ENCODE measurements around the gene FBXO17. TPM values are rescaled to one million over a fixed set of nuclear protein-coding genes. Genes with fewer than 3 reads are reported as not detected.
A peak's percentile ranks its signal among the peaks of the same experiment; 100 is the strongest.

FBXO17 gene
- total and polyA plus RNA-seq, 12 donors: 1.00 to 3.2 (median 2.2) TPM

DNA sequence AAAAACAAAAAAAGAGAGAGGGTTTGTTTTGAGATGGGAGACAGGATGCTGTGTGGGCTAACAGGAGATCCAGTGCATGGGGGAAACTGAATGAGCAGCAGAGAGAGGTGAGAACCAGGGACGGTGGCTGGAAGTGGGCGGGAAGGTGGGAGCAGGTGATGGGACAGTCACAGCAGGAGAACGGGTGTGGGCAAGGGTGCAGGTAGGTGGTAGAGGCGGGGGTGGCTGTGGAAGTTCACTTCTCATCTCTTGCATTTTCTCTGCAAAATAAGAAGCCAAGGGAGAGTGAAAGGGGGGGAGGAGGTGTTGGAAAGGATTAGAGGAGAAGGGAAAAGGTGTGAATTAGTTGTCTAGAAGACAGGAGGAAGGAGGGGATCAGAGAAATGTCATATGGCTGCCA lies 21.9 kb downstream of the FBXO17 start:
- DNase-seq (no peak), ATAC-seq (no peak)
- H3K4me1 ChIP-seq: peaks cover 0 to 12% (median 8%) of the 10 kb centered on the region in 9 donors
- 63 to 73% methylated on average over 4 of the region's 4 CpGs for WGBS, 2 donors
- intact Hi-C loops (cut with DNase I): loop anchor here in 7 of 10 donors (5.0 to 10.0 kb wide), 4 partner anchors 371 to 439 kb away; partner anchors contain the start of gene LRFN1 (in 1 of the 7)
- TF ChIP-seq, protein P1, sequence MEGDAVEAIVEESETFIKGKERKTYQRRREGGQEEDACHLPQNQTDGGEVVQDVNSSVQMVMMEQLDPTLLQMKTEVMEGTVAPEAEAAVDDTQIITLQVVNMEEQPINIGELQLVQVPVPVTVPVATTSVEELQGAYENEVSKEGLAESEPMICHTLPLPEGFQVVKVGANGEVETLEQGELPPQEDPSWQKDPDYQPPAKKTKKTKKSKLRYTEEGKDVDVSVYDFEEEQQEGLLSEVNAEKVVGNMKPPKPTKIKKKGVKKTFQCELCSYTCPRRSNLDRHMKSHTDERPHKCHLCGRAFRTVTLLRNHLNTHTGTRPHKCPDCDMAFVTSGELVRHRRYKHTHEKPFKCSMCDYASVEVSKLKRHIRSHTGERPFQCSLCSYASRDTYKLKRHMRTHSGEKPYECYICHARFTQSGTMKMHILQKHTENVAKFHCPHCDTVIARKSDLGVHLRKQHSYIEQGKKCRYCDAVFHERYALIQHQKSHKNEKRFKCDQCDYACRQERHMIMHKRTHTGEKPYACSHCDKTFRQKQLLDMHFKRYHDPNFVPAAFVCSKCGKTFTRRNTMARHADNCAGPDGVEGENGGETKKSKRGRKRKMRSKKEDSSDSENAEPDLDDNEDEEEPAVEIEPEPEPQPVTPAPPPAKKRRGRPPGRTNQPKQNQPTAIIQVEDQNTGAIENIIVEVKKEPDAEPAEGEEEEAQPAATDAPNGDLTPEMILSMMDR (IDR thresholded peaks at IDR 0.05): no peak
- no peaks in the 10 kb centered on the region for H3K36me3 ChIP-seq
- no peaks in the 10 kb centered on the region for H3K9me3 ChIP-seq
- H3K27me3 ChIP-seq: peaks cover 0 to 22% (median 4%) of the 10 kb centered on the region in 7 donors
- H3K4me3 ChIP-seq: no peak overlapping the region
- no peak overlapping the region for H3K27ac ChIP-seq

DNA sequence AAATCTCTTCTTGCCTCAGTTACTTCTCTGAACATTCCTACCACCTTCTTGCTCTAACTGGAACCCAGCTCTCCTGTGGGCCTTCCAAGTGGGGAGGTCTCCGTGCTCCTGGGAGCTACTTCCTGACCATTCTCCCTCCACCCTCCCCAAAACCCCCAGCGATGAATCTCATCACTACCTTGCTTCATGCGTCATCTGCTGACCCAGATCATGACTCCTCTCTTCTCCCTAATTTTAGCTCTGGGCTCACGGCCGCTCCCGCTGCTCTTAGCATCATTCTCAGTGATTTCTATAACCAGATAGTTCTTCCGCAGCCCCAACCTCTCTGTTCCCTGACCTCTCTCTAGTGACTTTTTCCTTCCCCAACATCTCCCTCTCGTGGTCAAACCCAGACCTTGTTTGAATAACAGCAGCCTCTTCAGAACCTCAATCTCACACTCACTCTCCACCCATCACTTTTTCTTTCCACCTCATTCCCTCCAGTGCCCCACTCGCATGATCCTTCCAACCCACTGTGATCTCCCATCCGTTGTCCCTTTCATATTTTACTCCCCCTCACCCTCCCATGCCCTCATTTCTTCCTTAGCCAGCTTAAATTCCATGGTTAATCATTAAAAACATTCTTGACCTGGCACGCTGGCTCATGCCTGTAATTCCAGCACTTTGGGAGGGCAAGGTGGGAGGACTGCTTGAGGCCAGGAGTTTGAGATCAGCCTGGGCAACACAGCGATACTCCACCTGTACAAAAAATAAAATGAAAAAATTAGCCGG lies 23.0 kb downstream of the FBXO17 start:
- TF ChIP-seq, protein P1 (IDR thresholded peaks at IDR 0.05): peak in 7 of 9 donors; percentile 23 to 45 (median 38)
- intact Hi-C loops (cut with DNase I): loop anchor here in 7 of 10 donors (5.0 to 10.0 kb wide), 4 partner anchors 372 to 438 kb away; partner anchors contain the start of gene LRFN1 (in 1 of the 7)
- no peak overlapping the region for H3K4me3 ChIP-seq
- H3K4me1 ChIP-seq: peaks cover 0 to 12% (median 8%) of the 10 kb centered on the region in 9 donors
- peaks cover 0 to 22% (median 4%) of the 10 kb centered on the region in 7 donors for H3K27me3 ChIP-seq
- WGBS, 2 donors: 63 to 71% methylated on average over 13 of the region's 13 CpGs
- H3K36me3 ChIP-seq: no peaks in the 10 kb centered on the region
- H3K27ac ChIP-seq: no peak overlapping the region
- DNase-seq: no peak
- no peaks in the 10 kb centered on the region for H3K9me3 ChIP-seq
- peak in 1 of 8 donors; percentile 13 for ATAC-seq

DNA sequence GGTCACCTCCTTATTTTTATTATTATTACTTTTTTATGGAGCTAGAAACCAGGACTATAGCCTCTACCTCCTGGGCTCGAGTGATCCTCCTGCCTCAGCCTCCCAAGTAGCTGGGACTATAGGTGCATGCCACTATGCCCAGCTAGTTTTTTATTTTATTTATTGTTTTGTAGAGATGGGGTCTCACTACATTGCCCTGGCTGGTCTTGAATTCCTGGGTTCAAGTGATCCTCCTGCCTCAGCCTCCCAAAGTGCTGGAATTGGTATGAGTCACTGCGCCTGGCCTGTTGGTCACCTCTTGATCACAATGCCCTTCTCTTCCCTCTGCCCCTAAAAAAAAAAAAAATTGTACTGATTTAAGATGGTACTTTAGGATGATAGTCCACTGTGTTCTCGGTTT lies 24.4 kb downstream of the FBXO17 start:
- DNase-seq: no peak
- TF ChIP-seq, protein P1 (IDR thresholded peaks at IDR 0.05): no peak
- Histone ChIP-seq H3K4me1 (peaks cover 0 to 12% (median 8%) of the 10 kb centered on the region in 9 donors), H3K27ac (no peak overlapping the region), H3K9me3 (no peaks in the 10 kb centered on the region), H3K36me3 (no peaks in the 10 kb centered on the region), H3K27me3 (peaks cover 0 to 22% (median 4%) of the 10 kb centered on the region in 7 donors), H3K4me3 (no peak overlapping the region)
- intact Hi-C loops (cut with DNase I): loop anchor here in 7 of 10 donors (5.0 to 10.0 kb wide), 4 partner anchors 374 to 436 kb away; partner anchors contain the start of gene LRFN1 (in 1 of the 7)
- no peak for ATAC-seq
- 67 to 81% methylated on average over 3 of the region's 3 CpGs for WGBS, 2 donors

DNA sequence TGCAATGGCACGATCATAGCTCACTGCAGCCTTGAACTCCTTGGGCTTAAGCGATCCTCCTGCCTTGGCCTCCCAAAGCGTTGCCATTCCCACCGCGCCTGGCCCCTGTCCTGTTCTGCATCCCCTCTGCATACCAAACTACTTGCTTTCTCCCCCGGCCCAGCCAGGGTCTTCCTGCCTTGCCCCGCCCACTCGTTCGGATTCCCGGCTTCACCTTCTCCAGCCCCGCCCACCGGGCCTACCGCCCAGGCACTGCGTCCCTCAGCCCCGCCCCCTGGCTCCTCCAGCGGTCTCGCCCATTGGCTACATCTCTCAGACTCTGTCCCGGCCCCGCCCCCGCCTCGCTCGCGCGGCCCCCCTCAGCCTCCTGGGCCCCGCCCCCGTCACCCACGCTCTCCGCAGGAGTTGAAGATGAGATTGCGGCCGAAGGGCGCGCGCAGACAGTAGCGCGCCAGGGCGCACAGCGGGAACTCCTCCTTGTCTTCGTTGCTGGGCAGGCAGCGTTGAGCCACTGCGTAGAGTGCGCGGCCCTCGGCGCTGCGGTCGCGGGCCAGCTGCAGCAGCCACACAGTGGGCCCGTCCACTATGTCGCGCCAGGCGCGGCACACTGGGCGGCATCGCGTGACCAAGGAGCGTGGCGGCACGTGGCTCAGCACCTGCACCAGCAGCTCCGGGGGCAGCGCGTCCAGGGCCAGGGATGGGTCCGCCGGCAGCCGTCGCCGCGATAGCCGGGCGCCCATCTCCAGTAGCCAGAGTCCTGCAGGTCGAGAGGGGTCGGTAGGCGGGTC lies 25.8 kb downstream of the FBXO17 start:
- 5 to 8% methylated on average over 72 of the region's 72 CpGs for WGBS, 2 donors
- intact Hi-C loops (cut with DNase I): loop anchor here in 7 of 10 donors (5.0 to 10.0 kb wide), 4 partner anchors 375 to 435 kb away; partner anchors contain the start of gene LRFN1 (in 1 of the 7)
- peak overlapping the region in 9 of 10 donors; percentile 16 to 51 (median 46) for H3K4me3 ChIP-seq
- TF ChIP-seq, protein P1 (IDR thresholded peaks at IDR 0.05): no peak
- no peaks in the 10 kb centered on the region for H3K9me3 ChIP-seq
- H3K27me3 ChIP-seq: peaks cover 0 to 22% (median 4%) of the 10 kb centered on the region in 7 donors
- peaks cover 0 to 4% (median 0%) of the 10 kb centered on the region in 9 donors for H3K36me3 ChIP-seq
- peaks cover 0 to 12% (median 8%) of the 10 kb centered on the region in 9 donors for H3K4me1 ChIP-seq
- H3K27ac ChIP-seq: no peak overlapping the region
- ATAC-seq: peak; percentile 89 to 97 (median 95)
- DNase-seq: peak; percentile 87 to 88

Measured in heart right ventricle (tissue), 16 donors.